HCT116 (cell line): ENCODE results near the gene KCNH3. TPM values are rescaled to one million over a fixed set of nuclear protein-coding genes. Genes with fewer than 3 reads are reported as not detected.

Experiments
- ATAC-seq: fragments of 200-7000 bp; cut with Tn5 transposase; 2 replicates; pipeline ENCODE4 v1.9.1; 2020; ENCODE audit warnings: mild to moderate bottlenecking, moderate library complexity
- BruUV-seq: library from RNA; stranded (reverse); fragments of 400-500 nt; replicated peaks from 2 replicates; lab custom pipeline; 2021; lab: Mats Ljungman, UMichigan
- CTCF ChIA-PET: fragments of 300-600 bp; sonication (Branson Sonifier 250); formaldehyde crosslinking; loops from one replicate; lab custom pipeline; 2021; ENCODE audit warnings: antibody characterized with exemption; lab: Charles Lee
- POLR2A ChIA-PET: fragments of 300-600, 350-600 bp; sonication (Branson Sonifier 250); formaldehyde crosslinking; loops from one replicate; lab custom pipeline; 2021; ENCODE audit warnings: antibody characterized with exemption; lab: Charles Lee
- RAD21 ChIA-PET, 2 experiments: fragments of 300-600 bp; sonication (Branson Sonifier 250); formaldehyde crosslinking; loops; one replicate each; lab custom pipeline; 2023; ENCODE audit warnings: low total read pairs in 2 of 2; ENCODE audit not compliant: uncharacterized antibody in 2 of 2, unreplicated experiment in 2 of 2, low non-redundant PET in 1 of 2; lab: Charles Lee
- DNase-seq: peaks from one replicate; pipeline ENCODE4 v3.0.0-alpha.2; 2010; ENCODE audit warnings: low read depth, low spot score
- H2AFZ ChIP-seq: fragments of 200-600 bp; shearing (Covaris generic), sonication (generic); 2 replicates; pipeline ENCODE4 v1.6.1; 2017; ENCODE audit warnings: low read depth, mixed run types, mixed read lengths, antibody characterized with exemption, low read length; ENCODE audit not compliant: poor library complexity, severe bottlenecking
- H3K27ac ChIP-seq: 2 replicates; pipeline ENCODE4 v1.5.1; 2012; ENCODE audit warnings: low read depth, low read length
- H3K27me3 ChIP-seq: fragments of 200-600 bp; sonication (generic); 2 replicates; pipeline ENCODE4 v1.6.1; 2016; ENCODE audit warnings: mixed run types, low read length, mixed read lengths; ENCODE audit not compliant: insufficient read depth
- H3K36me3 ChIP-seq, 2 experiments: fragments of 200-500 bp in 1 of 2; fragments of 200-600 bp in 1 of 2; sonication (Bioruptor generic) in 1 of 2; sonication (generic) in 1 of 2; 2 replicates each; pipeline versions ENCODE4 v1.5.1 to v1.6.1; 2014 to 2016; ENCODE audit warnings: low read length in 2 of 2, inconsistent platforms in 1 of 2, mixed read lengths in 1 of 2, mixed run types in 1 of 2; ENCODE audit not compliant: insufficient read depth in 2 of 2, control insufficient read depth in 1 of 2
- H3K4me1 ChIP-seq, 2 experiments: fragments of 200-600 bp in 1 of 2; sonication (generic) in 1 of 2; 2 replicates each; pipeline versions ENCODE4 v1.5.1 to v1.6.1; 2012 to 2017; ENCODE audit warnings: low read length in 2 of 2, inconsistent platforms in 1 of 2, mild to moderate bottlenecking in 1 of 2, mixed read lengths in 1 of 2, mixed run types in 1 of 2, moderate library complexity in 1 of 2; ENCODE audit not compliant: insufficient read depth in 2 of 2, control insufficient read depth in 1 of 2
- H3K4me2 ChIP-seq: fragments of 200-600 bp; sonication (generic); 2 replicates; pipeline ENCODE4 v1.6.1; 2017; ENCODE audit warnings: mixed run types, low read length, mixed read lengths
- H3K4me3 ChIP-seq, 2 experiments: fragments of 200-600 bp in 1 of 2; sonication (generic) in 1 of 2; replicated peaks in 1 of 2; 2 replicates each; pipeline ENCODE4 v1.5.1; 2011 to 2016; ENCODE audit warnings: low read length in 2 of 2, control low read depth in 1 of 2, low read depth in 1 of 2, mild to moderate bottlenecking in 1 of 2, mixed read lengths in 1 of 2, mixed run types in 1 of 2
- H3K79me2 ChIP-seq: fragments of 200-600 bp; sonication (generic); 2 replicates; pipeline ENCODE4 v1.6.1; 2017; ENCODE audit warnings: mild to moderate bottlenecking, mixed run types, low read length, moderate library complexity, mixed read lengths; ENCODE audit not compliant: insufficient read depth
- H3K9ac ChIP-seq: fragments of 200-600 bp; sonication (generic); 2 replicates; pipeline ENCODE4 v1.6.1; 2016; ENCODE audit warnings: low read length, mixed read lengths
- H3K9me2 ChIP-seq: fragments of 200-600 bp; sonication (generic), shearing (Covaris generic); 2 replicates; pipeline ENCODE4 v1.6.1; 2017; ENCODE audit warnings: mixed run types, mild to moderate bottlenecking, moderate library complexity; ENCODE audit not compliant: insufficient read depth
- H3K9me3 ChIP-seq, 2 experiments: fragments of 200-500 bp in 1 of 2; fragments of 200-600 bp in 1 of 2; sonication (Bioruptor generic) in 1 of 2; sonication (generic) in 1 of 2; 2 replicates each; pipeline ENCODE4 v1.6.1; 2014 to 2017; ENCODE audit warnings: low read length in 2 of 2, mixed read lengths in 2 of 2, inconsistent platforms in 1 of 2, low read depth in 1 of 2, mild to moderate bottlenecking in 1 of 2, mixed run types in 1 of 2, moderate library complexity in 1 of 2; ENCODE audit not compliant: control insufficient read depth in 1 of 2, insufficient read depth in 1 of 2
- H4K20me1 ChIP-seq: fragments of 200-600 bp; sonication (generic), shearing (Covaris generic); 2 replicates; pipeline ENCODE4 v1.6.1; 2017; ENCODE audit warnings: mixed run types, mild to moderate bottlenecking, moderate library complexity; ENCODE audit not compliant: insufficient read depth
- CTCF ChIP-seq, 3 experiments: fragments of 200-600 bp in 1 of 3; sonication (generic) in 1 of 3; IDR thresholded peaks in 2 of 3; conservative IDR thresholded peaks in 1 of 3; 2 replicates each; pipeline ENCODE4 v1.5.1; 2012 to 2017; ENCODE audit warnings: low read depth in 2 of 3, low read length in 2 of 3, antibody characterized with exemption in 1 of 3, borderline replicate concordance in 1 of 3, control low read depth in 1 of 3, mild to moderate bottlenecking in 1 of 3, mixed read lengths in 1 of 3, mixed run types in 1 of 3, moderate library complexity in 1 of 3; ENCODE audit not compliant: insufficient read depth in 1 of 3
- EZH2 ChIP-seq: fragments of 200-600 bp; sonication (generic); IDR thresholded peaks from 2 replicates; pipeline ENCODE4 v1.6.1; 2017; ENCODE audit warnings: antibody characterized with exemption, mixed run types
- EZH2phosphoT487 ChIP-seq: fragments of 200-600 bp; IDR thresholded peaks from 2 replicates; pipeline ENCODE4 v1.6.1; 2018; ENCODE audit warnings: antibody characterized with exemption, borderline replicate concordance
- TCF7L2 ChIP-seq: IDR thresholded peaks from 2 replicates; pipeline ENCODE4 v1.7.0; 2011; ENCODE audit warnings: borderline replicate concordance, inconsistent platforms; ENCODE audit not compliant: insufficient read depth, insufficient read length; ENCODE audit errors: extremely low read depth
- YY1 ChIP-seq: IDR thresholded peaks from 2 replicates; pipeline ENCODE4 v1.6.1; 2011; ENCODE audit warnings: low read length, low read depth, moderate library complexity, mild to moderate bottlenecking; ENCODE audit not compliant: insufficient replicate concordance; ENCODE audit errors: extremely low read depth
- intact Hi-C: fragments of 100-400 bp; cut with micrococcal nuclease; formaldehyde crosslinking; loops from 2 replicates; pipeline ENCODE4 v1.10.0; 2022
- total RNA-seq: library from RNA; stranded (reverse); gene quantifications from one replicate; pipeline ENCODE4 v1.2.1, GENCODE V29; 2021; ENCODE audit not compliant: unreplicated experiment
- TF ChIP-seq, protein P1 (sequence below): IDR thresholded peaks from 2 replicates; pipeline ENCODE4 v1.6.1; 2012; ENCODE audit warnings: low read depth

KCNH3 gene
- total RNA-seq, 1 experiment from 2014 or later, result 35.3 TPM

GRCh38 chr12:49585477-49586459 lies 46.9 kb downstream of the KCNH3 start (continued):
- no peak for TF ChIP-seq TCF7L2
- TF ChIP-seq EZH2phosphoT487, result no peak
- TF ChIP-seq YY1, result no peak
- no peak for TF ChIP-seq EZH2

- Histone ChIP-seq H3K79me2 (no peaks in the 10 kb centered on the region), H4K20me1 (no peaks in the 10 kb centered on the region), H2AFZ (no peak overlapping the region), H3K4me2 (no peak overlapping the region), H3K4me1 (no peaks in the 10 kb centered on the region), H3K36me3 (peaks cover 0 to 2% of the 10 kb centered on the region in 2 experiments; a peak in 1 of 4 replicates), H3K27ac (no peak overlapping the region), H3K4me3 (no peak overlapping the region), H3K9ac (no peak overlapping the region), H3K9me2 (no peaks in the 10 kb centered on the region), H3K27me3 (no peaks in the 10 kb centered on the region), H3K9me3 (no peaks in the 10 kb centered on the region)
- ChIA-PET RAD21 (no interaction called here), POLR2A (no interaction called here), CTCF (no interaction called here)
- intact Hi-C loops, result no loop called here
- DNase-seq, result no peak
- no peak; the same call in 1 of the 2 replicates for ATAC-seq
- TF ChIP-seq, protein P1, sequence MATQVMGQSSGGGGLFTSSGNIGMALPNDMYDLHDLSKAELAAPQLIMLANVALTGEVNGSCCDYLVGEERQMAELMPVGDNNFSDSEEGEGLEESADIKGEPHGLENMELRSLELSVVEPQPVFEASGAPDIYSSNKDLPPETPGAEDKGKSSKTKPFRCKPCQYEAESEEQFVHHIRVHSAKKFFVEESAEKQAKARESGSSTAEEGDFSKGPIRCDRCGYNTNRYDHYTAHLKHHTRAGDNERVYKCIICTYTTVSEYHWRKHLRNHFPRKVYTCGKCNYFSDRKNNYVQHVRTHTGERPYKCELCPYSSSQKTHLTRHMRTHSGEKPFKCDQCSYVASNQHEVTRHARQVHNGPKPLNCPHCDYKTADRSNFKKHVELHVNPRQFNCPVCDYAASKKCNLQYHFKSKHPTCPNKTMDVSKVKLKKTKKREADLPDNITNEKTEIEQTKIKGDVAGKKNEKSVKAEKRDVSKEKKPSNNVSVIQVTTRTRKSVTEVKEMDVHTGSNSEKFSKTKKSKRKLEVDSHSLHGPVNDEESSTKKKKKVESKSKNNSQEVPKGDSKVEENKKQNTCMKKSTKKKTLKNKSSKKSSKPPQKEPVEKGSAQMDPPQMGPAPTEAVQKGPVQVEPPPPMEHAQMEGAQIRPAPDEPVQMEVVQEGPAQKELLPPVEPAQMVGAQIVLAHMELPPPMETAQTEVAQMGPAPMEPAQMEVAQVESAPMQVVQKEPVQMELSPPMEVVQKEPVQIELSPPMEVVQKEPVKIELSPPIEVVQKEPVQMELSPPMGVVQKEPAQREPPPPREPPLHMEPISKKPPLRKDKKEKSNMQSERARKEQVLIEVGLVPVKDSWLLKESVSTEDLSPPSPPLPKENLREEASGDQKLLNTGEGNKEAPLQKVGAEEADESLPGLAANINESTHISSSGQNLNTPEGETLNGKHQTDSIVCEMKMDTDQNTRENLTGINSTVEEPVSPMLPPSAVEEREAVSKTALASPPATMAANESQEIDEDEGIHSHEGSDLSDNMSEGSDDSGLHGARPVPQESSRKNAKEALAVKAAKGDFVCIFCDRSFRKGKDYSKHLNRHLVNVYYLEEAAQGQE, result no peak
- TF ChIP-seq EZH2phosphoT487 (no peak), CTCF (IDR thresholded peaks at IDR 0.05 in 2 of 3, conservative IDR thresholded peaks at IDR 0.05 in 1 of 3; ENCODE audit: borderline replicate concordance in 1 of 3, insufficient read depth in 1 of 3, low read depth in 2 of 3, low read length in 2 of 3) (peak in 1 of 3 experiments; percentile 8; a peak in 1 of 6 replicates)
- BruUV-seq, result no TSS peak
Measured at GRCh38 chr12:49587174-49587908, 48.5 kb downstream of the KCNH3 start.
